ENCODE results near the gene EIF6.
"Not testable (repeated sequence)": the region's sequence is repeated elsewhere in the genome, so short reads cannot be mapped to it uniquely, and the experiment has no call there.

The EIF6 gene

GRCh38 chr20:35284267-35284991 is at the start of gene EIF6:
Gene EIF6, minus strand, starts transcription at chr20:35284772. Its CDS starts 285 bp downstream, at chr20:35284487.
- DNase-seq: peak; percentile 69

GRCh38 chr20:35333606-35334005 is 49.0 kb upstream of the EIF6 start:
- no peak for DNase-seq

GRCh38 chr20:35332540-35333200 is 48.1 kb upstream of the EIF6 start:
- DNase-seq: no peak

DNA sequence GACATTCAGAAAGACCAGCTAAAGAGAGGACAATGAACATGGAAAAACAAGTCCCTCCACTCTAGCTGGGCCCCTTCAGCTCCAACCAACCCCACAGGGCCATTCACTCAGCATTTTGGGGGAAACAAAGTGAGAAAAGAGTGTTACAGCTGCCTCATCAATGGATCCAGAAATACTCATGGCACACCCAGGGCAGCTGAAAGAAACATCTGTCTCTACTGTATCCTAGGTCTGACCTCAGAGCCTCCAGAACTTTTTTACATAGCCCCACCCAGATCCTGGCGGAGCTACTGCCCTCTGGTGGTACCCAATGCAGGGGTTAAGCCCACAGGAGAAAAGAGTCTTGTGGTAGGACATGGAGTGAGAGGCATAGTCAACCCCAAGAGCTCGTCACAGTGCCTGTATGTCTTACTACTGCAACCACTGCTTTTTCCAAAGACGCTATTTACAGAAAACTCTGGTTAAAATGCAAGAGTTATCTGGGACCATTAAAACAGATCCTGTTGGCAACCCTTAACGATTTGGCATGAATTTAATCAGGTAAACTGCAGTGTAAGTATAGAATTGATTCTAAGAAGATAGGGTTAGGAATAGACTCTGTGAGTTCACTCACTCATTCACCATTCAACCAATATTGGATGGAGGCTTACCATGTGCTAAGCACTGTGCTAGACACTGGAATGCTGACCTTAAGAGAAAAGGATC is 45.0 kb upstream of the EIF6 start:
- peak; percentile 11 for DNase-seq

GRCh38 chr20:35328689-35329088 is 44.1 kb upstream of the EIF6 start:
- DNase-seq: no peak

- DNase-seq: no peak
Measured at GRCh38 chr20:35328095-35328685, 43.6 kb upstream of the EIF6 start.

- DNase-seq: no peak
Measured at GRCh38 chr20:35327074-35327976, 42.8 kb upstream of the EIF6 start.

DNA sequence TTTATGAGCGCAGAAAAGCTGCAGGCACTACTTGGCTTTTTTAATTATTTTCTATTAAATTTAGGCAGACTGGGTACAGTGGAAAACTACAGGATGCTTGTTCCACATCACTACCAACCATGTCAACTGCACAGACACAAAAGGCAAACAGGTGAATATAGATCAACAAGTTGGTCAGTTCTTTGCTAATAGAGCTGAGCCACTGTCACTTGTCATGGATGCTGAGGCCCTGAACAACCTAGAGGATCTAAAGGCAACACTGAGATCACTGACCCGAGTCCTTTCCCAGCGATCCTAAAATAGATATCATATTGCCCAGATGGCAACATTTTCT is 42.1 kb upstream of the EIF6 start:
- no peak for DNase-seq

GRCh38 chr20:35326021-35326739 is 41.6 kb upstream of the EIF6 start:
- no peak for DNase-seq

DNA sequence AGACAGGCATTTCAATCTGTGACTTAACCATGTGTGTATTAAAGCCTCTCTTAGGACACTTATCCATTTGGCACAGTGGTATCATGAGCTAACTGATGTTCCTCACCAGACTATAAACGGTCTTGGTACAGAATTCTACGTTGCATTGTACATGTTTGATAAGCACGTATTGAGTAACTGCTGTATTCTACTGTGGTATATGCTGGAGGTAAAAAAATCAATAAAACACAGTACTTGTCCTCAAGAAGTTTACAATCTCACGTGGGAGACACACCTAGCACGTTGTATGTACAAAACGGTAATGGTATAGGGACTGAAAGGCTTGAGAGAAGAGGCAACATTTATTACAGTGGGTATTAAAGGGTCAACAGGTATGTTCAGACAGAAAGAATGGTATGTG is 40.8 kb upstream of the EIF6 start:
- DNase-seq: no peak

DNA sequence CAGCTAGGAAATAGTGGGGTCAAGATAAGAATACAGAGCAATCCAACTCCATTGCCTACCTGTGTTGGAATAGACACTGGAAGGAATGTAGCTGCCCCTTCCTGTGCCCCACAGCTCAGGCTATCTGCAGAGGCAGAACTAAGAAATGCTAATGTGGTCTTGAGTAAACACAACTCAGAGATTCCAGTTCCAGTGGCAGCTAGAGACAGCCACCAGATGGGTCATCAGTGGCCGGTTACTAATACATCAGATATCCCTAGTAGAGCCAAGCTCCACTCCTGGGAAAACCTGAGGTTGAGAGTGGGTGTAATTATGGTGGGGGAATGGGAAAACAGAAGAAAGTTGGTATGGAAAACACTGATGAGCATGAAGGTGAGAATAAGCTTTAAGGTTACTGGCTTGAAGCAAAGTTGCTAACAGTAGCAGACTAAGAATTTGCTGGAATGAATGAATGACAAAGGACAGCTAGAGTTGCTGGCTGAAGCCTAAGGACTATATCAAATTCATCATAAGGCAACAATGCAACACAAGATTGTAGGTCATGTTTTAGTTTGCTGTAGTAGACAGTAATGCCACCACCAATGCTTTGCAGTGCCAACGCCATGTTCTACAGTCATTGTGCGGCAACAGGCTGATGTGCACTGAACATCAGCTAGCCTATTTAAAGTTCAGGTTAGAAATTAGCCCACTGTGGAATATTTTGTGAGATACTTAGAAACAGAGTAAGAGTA is 36.0 kb upstream of the EIF6 start:
- no peak for DNase-seq

DNA sequence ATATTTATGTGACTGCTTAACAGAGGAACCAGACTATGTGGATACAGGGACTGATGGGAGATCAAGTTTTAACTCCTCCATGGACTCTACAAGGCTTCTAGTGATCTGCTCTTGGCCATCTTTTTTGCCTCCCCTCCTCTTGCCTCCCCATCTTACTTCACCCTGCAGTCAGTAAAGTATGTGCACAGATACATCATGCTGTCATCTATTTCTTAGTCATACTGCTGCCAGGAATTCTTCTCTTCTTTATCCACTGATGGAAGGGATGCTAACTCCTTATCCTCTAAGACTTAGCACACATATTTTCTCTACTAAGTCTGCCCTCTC is 35.3 kb upstream of the EIF6 start:
- no peak for DNase-seq

DNA sequence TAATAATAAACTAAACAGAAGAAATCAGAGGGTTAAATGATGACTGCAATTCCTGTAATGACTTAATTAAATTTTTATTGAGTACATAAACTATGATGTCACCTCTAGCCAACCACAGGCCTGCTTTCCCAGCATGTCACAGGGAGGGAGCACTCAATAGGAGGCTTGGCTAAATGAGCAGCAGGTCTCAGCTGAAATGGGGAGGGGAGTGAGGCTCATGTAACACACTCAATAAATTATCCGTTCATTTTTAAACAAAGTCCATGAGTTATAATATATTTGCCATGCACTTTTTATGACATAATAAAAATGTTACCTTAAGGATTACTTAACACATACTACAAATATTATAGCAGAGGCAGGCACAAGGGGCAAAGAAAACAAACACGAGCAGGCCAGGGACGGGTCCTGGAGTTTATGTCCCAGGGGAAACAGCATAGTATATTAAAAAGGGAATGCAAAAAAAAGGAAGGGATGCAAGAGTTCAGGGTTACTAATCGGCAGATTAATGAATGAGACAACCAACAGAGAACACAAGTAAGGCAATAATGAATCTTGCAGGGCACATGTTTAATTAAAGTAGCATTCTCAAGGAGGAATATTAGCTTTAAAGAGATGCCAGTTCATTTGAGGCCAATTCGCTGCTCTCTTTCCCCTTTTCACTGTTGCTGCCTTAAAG is 34.8 kb upstream of the EIF6 start:
- no peak for DNase-seq

DNA sequence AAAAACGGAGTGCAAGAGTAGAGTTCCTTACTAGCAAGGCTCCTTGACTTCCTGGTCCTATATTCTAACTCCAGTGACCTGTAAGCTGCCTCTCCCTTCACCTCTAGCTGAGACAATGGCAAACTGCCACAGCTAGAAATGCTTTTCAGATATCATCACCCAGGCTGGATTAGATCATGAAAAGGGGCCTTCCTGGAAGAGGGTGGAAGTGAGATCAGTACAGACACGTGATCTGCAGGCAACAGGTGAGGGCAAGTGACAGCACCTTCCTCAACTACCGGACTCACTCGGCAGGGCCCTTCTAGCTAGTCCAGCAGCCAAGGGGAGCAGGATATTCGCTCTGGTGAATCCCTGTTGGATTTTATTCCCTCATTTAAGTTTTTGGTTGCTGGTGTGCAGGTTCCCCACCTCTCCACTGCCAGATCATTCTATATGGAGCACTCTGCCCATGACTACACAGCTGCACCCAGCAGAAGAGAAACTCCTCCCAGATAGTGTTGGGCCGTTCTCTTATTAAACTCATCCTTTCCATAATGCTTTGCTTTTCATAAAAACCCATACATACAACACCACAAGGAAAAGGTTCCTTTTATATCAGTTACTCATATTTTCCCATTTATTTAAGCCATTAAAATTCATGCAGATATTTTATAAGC is 34.1 kb upstream of the EIF6 start:
- no peak for DNase-seq

GRCh38 chr20:35317416-35318210 is 33.0 kb upstream of the EIF6 start:
- DNase-seq: no peak

DNA sequence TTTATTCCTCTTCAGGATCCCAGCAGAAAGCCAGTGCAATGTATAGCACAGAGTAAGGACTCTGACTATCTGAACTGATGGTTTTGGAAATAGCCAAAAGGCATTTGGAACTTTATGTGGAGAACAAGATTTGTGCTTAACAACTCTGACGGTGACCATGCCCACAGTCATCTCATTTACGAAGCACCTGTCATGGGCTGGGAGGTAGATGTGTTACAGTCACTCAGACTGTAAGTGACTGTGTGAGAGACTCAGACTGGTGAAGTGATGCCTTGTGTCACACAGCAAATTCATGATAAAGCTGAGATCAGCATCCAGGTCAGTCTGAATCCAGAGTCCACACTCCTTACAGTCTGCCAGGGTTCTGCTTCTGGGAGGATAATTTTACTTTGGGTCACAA is 31.5 kb upstream of the EIF6 start:
- no peak for DNase-seq

DNA sequence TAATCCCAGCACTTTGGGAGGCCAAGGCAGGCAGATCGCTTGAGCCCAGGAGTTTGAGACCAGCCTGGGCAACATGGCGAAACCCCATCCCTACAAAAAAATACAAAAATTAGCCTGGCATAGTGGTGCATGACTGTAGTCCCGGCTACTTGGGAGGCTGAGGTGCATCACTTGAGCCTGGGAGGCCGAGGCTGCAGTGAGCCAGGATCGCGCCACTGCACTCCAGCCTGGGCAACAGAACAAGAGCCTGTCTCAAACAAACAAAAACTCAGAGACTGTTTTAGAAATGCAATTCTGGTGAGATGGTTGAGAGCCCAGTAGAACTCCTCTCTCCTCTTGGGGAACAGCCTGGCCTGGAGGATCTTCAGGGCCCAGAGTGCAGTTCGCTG is 31.1 kb upstream of the EIF6 start:
- DNase-seq: not testable (repeated sequence)

- DNase-seq: no peak
Measured at GRCh38 chr20:35314816-35315631, 30.5 kb upstream of the EIF6 start.

DNA sequence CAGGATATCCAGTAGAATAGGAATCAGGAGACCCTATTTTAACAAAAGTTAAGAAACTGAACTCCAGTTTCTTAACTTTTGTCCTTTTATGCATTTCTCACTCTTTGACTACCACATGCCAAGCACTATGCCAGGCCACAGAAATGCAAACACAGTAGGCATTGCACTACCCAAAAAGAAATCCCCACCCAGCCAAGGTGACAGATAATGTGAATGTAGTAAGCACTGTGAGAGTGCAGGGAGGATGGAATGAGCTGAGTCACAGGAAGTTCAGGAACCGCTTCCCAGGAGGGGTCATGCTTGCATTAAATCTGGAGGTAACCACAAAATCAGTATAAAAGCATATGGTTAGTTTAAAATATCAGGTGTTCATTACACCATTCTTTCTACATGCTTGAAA is 27.7 kb upstream of the EIF6 start:
- DNase-seq: no peak

Data from activated gamma-delta T cell treated with Interleukin-2 at 50 U/mL for 16 hours (primary cell).